Activated CD4-positive, CD25-positive, alpha-beta regulatory T cell treated with anti-CD3 and anti-CD28 coated beads, Interleukin-2, amount 50 U/mL, for 16 hours (primary cell): ENCODE measurements around the gene NXPH1.

Experiments used
- DNase-seq: peaks from one replicate; pipeline ENCODE4 v3.0.0-alpha.2; 2020; ENCODE audit warnings: low read depth, low spot score

Gene NXPH1

GRCh38 chr7:8491544-8492489 is 58.4 kb downstream of the NXPH1 start:
- no peak for DNase-seq

GRCh38 chr7:8499128-8499527 is 65.7 kb downstream of the NXPH1 start:
- DNase-seq = no peak

GRCh38 chr7:8500286-8500685 is 66.9 kb downstream of the NXPH1 start:
- DNase-seq = no peak

- no peak for DNase-seq
Observed at GRCh38 chr7:8507566-8507965, 74.2 kb downstream of the NXPH1 start.

GRCh38 chr7:8509621-8510020 is 76.2 kb downstream of the NXPH1 start:
- DNase-seq = no peak

- no peak for DNase-seq
Observed at GRCh38 chr7:8511855-8512254, 78.4 kb downstream of the NXPH1 start.

GRCh38 chr7:8514781-8515519 is 81.5 kb downstream of the NXPH1 start:
- DNase-seq = no peak

- DNase-seq = no peak
Observed at GRCh38 chr7:8515640-8516185, 82.3 kb downstream of the NXPH1 start.

- no peak for DNase-seq
Observed at GRCh38 chr7:8516976-8517375, 83.6 kb downstream of the NXPH1 start.

GRCh38 chr7:8528311-8528710 is 94.9 kb downstream of the NXPH1 start:
- no peak for DNase-seq

- DNase-seq = no peak
Observed at GRCh38 chr7:8531991-8532515, 98.6 kb downstream of the NXPH1 start.

- DNase-seq = no peak
Observed at GRCh38 chr7:8536431-8536830, 103.0 kb downstream of the NXPH1 start.

GRCh38 chr7:8549046-8549445 is 115.6 kb downstream of the NXPH1 start:
- DNase-seq = no peak

GRCh38 chr7:8560501-8560900 is 127.1 kb downstream of the NXPH1 start:
- DNase-seq = no peak

- no peak for DNase-seq
Observed at GRCh38 chr7:8561449-8561848, 128.0 kb downstream of the NXPH1 start.

GRCh38 chr7:8564281-8564680 is 130.9 kb downstream of the NXPH1 start:
- DNase-seq = no peak

GRCh38 chr7:8566016-8566415 is 132.6 kb downstream of the NXPH1 start:
- no peak for DNase-seq

- no peak for DNase-seq
Observed at GRCh38 chr7:8567626-8568025, 134.2 kb downstream of the NXPH1 start.

GRCh38 chr7:8579661-8580194 is 146.3 kb downstream of the NXPH1 start:
- no peak for DNase-seq

- DNase-seq = no peak
Observed at GRCh38 chr7:8581842-8582241, 148.4 kb downstream of the NXPH1 start.

GRCh38 chr7:8582728-8583127 is 149.3 kb downstream of the NXPH1 start:
- no peak for DNase-seq

- no peak for DNase-seq
Observed at GRCh38 chr7:8585591-8585990, 152.2 kb downstream of the NXPH1 start.
